GM18505 (cell line): Measurements from ENCODE around the gene WDR91.
"Not testable (repeated sequence)": the region's sequence is repeated elsewhere in the genome, so short reads cannot be mapped to it uniquely, and the experiment has no call there.

Source experiments
- ATAC-seq: cut with Tn5 transposase; IDR thresholded peaks from one replicate; pipeline ENCODE4 v1.9.1; 2021; ENCODE audit not compliant: unreplicated experiment
- POLR2A ChIP-seq: IDR thresholded peaks from 4 replicates; pipeline ENCODE4 v1.6.1; 2011; ENCODE audit warnings: borderline replicate concordance; ENCODE audit not compliant: insufficient read depth, insufficient read length; ENCODE audit errors: extremely low read depth

Gene WDR91

DNA sequence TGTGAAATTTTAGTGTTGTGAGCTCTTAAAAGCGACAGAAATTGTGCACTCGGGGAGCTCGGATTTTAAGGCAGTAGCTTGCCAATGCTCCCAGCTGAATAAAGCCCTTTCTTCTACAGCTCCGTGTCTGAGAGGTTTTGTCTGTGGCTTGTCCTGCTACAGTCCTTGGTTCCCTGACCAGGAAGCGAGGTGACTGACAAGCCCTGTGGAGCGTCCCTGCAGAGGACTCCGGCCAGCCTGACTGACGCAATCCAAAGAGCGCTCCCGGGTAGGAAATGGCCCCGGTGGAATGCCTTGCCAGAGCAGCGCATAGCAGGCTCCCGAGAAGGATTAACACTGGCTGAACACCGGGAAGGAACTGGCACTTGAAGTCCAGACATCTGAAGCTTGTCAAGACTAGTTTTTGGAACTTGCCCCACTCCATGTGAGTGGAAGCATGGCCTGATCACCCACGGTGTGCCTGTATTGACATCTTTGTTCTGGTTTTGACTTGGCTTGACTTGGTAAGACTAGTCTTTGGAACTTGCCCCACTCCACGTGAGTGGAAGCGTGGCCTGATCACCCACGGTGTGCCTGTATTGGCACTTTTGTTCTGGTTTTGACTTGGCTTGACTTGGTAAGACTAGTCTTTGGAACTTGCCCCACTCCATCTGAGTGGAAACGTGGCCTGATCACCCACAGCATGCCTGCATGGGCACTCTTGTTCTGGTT lies 39.6 kb downstream of the WDR91 start:
- not testable (repeated sequence) for ATAC-seq

GRCh38 chr7:135170998-135171481 lies 40.3 kb downstream of the WDR91 start:
- ATAC-seq: peak; percentile 24

More for the DNA sequence above, 39.6 kb downstream of the WDR91 start:
- peak; percentile 28 for TF ChIP-seq POLR2A

GRCh38 chr7:135170274-135170997 lies 40.9 kb downstream of the WDR91 start, which contains the start of gene CYREN:
Gene CYREN, minus strand, starts transcription at chr7:135170707. Its CDS starts 1,785 bp downstream, at chr7:135168922.
- peak; percentile 73 for TF ChIP-seq POLR2A

GRCh38 chr7:135169964-135170273 lies 41.4 kb downstream of the WDR91 start:
- ATAC-seq: peak; percentile 17
- TF ChIP-seq POLR2A: no peak

More at GRCh38 chr7:135170274-135170997, 40.9 kb downstream of the WDR91 start, which contains the start of gene CYREN:
- ATAC-seq: peak; percentile 78

DNA sequence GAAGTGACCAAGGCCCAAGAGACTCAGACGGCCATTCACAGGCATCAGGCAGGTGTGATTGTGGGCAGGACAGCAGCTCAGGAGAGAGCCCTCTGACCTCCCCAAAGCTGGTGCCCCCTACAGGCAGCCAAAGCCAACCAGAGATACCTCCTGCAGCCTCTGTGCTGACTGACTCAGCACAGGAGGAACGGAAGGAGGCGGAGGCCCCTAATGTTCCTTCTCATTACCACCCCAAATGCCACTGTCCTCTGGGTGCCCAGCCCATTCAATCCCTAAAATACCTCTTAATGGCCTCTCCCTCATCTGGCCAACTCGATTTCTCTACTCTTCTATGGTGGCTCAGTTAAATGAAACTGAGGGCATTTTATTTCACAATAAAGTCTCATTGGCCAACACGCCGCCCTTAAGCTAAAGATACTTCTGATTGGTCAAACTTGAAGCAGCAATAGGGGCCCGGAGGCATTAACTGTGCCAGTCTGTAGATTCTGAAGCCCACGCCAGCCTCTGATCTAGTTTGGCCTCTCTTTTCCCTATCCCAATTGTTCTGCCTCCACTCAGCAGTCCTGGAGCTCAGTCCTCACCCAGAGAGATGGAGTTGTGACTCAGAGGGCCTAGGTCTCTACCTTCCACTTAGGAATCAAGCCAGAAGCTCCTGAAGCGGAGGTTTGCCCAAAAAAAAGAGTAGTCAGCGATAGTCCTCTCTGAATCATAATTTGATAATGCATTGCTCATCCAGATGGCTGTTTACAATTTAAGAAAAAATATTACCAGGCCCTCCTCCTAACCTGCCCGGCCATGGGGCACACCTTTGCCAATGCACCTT lies 42.0 kb downstream of the WDR91 start:
- peak; percentile 55 for TF ChIP-seq POLR2A
- no peak for ATAC-seq

GRCh38 chr7:135168489-135169140 lies 42.7 kb downstream of the WDR91 start:
- TF ChIP-seq POLR2A: no peak
- ATAC-seq: no peak

DNA sequence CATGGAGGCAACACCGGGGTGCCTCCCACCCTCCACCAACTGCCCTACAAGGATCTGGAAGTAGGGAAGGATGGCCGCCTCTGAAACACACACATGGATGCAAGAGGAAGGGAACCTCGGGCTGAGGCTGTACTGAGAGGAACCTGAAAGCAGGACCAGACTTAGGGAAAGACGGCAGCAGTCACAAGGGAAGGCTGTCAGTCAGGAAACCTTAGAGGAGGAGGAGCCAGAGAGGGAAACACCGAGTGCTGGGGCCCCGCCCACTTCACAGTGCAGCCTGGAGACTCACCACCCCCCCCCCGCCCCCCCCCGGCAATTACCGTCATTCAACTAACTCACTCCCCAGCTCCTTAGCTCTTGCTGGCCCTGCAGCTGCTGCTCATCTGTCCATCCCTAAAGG lies 43.3 kb downstream of the WDR91 start:
- TF ChIP-seq POLR2A: no peak

DNA sequence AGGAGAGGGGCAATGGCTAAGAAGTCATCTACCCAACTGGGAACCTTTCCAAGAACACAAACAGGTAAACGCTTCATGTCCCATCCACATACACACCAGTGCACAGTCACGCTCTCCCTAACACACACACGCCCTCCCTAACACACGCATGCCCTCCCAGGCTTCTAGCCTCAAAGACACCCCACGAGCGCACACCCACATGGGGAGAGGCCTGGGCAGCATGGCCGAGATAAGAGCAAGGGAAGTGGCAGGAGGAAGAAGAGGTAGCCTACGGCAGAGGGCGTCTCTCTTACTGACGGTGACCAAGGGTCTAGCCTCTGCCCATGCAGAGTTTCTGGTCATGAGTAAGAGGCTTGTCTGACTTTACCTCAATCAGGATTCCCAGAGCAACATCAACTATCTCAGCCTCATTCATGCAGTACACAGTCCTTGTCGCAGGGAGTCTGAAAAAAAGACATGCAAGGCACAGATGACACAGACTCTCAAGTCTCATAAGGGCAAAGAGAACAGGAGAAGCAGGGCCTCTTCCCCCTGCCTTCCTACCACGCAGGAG lies 43.9 kb downstream of the WDR91 start:
- no peak for ATAC-seq
- TF ChIP-seq POLR2A: peak; percentile 8

More for the DNA sequence above, 43.3 kb downstream of the WDR91 start:
- no peak for ATAC-seq

- no peak for ATAC-seq
- peak; percentile 36 for TF ChIP-seq POLR2A
Measured at GRCh38 chr7:135166338-135166990, 44.9 kb downstream of the WDR91 start.

DNA sequence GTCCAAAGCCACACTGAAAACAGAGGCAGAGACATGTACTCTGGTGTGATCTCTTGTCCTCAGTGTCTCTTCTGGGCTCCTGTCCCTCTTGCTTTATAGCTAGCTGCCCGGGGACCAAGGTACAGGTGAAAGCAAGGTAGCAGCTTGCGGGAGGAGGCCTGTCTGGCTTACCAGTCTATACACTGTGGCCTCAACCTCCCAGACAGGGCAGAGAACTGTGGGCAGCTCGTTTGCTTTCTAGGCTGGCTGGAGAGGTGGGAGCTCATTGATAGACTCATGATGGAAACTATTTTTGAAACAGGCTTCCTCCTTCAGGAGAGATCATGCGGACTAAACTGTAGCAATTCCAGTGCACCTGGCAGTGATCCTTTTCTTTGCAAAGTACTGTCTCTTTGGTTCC lies 45.5 kb downstream of the WDR91 start:
- TF ChIP-seq POLR2A: no peak
- no peak for ATAC-seq

- TF ChIP-seq POLR2A: no peak
- ATAC-seq: no peak
Measured at GRCh38 chr7:135164357-135165061, 46.8 kb downstream of the WDR91 start.
